ENCODE data around the gene COMMD2.
A peak's percentile ranks its signal among the peaks of the same experiment; 100 is the strongest.

Gene COMMD2

GRCh38 chr3:149752051-149752787 is at the start of gene COMMD2:
Gene COMMD2 (minus strand): TSS chr3:149752489. CDS start chr3:149752444, 45 bp downstream.
- peak; percentile 68 to 69 for DNase-seq

- no peak for DNase-seq
These were observed 49.4 kb upstream of the COMMD2 start for GRCh38 chr3:149801639-149802038.

- no peak for DNase-seq
These were observed 48.9 kb upstream of the COMMD2 start for GRCh38 chr3:149801195-149801594.

GRCh38 chr3:149800693-149801092 is 48.4 kb upstream of the COMMD2 start:
- no peak for DNase-seq

GRCh38 chr3:149796026-149796425 is 43.7 kb upstream of the COMMD2 start:
- DNase-seq: no peak

DNA sequence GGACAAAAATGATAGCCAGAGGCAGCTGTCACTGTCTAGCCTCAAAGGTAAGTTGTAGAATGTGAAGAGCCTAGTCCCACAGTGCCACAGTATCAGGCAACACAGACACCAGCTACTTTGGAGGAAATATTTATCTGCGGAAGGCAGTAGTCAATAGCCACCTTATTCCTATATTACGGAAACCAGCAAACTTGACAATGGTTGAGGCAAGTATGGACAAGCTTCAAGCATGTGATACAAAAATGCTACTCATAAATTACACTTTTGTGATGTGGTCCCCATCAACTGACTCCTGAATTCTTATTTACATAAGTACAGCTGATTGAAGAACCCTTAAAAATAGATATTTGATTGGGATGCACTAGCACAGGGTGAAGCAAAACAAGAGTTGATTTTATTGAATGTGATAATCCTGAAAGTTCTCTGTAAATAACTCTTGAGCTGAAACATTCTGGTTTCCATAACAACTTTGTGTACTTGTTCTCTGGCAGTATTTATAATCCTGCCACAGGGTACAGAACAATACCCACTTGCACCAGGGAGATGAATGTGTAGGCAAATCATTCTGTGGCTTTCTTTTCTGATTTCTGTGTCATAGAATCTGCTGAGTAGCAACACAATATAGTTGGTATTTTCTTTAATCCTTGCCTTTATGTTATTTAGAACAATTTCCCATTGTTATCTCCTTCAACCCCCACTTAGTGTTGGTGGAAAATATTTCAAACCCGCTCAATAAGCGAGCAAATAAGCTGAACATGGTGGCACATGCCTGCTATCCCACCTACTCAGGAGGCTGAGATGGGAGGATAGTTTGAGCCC is 40.4 kb upstream of the COMMD2 start, which contains the start of gene ANKUB1:
Gene ANKUB1, minus strand, starts transcription at position 103 of the 819 bp plus-strand sequence. CDS start 188 bp downstream, outside the sequence.
- no peak for DNase-seq

DNA sequence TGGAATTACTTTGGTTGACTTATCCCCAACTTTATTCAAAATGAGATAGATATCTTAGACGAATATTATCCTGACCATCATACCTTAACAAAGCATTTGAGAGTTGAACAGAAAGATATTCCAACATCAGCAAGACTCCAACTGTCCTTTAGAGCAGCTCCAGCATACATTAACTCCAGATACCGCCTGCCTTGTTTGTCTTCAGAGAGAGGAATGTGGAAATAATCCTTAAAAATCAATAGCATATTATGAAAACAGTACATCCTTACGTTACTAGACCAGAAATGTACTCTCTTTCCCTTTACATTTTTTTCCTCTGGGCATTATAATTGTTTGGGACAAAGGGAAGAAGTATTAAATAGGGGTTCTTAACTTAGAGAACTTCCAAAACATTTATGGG is 38.4 kb upstream of the COMMD2 start:
- DNase-seq: no peak

DNA sequence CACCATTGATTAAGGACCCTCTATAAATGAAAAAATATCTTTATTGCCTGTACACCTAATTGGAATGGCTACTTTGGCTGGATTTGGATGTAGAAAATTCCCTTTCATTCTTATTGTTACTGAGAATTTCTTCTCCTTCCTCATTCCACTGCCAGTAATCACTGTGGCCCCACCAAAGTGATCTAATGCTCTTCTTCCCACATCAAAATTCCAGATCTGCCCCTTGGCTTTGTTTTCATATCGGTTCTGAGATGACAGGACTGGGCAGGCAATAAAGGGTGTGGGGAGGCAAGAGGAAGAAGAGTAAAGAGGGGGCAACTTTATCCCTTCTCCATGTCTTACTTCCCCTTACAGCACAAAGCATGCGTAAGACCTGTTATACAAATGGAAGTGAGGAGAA is 38.0 kb upstream of the COMMD2 start:
- no peak for DNase-seq

DNA sequence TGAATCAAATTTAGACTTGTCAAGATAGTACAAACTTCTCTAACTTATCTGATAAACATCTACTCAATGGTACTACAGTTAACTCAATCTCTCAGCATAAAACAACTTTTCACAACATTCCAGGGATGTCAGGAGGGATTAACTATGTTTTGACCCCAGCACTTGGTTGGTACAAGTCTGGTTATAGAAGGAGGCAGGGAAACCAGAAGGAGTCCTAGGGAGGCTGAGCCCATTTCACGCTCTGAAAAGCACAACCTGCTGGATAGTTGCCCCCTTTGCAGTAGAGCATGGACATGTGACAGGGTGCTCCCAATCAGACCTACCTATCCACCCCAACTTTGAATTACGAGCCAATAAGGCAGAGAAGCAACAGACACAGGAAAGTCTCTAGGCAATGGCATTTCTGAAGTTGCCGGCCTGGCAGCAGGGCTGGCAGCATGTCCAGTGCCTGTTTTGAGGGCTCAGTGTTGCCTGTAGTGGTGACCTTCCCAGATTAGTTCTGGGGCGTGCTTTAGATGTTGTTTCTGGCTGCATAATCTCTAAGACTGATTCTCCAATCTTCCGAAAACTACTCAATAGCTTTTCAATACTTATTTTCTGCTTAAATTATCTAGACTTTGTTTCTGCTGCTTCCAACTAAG is 31.9 kb upstream of the COMMD2 start:
- no peak for DNase-seq

GRCh38 chr3:149783576-149783975 is 31.3 kb upstream of the COMMD2 start:
- DNase-seq: no peak

DNA sequence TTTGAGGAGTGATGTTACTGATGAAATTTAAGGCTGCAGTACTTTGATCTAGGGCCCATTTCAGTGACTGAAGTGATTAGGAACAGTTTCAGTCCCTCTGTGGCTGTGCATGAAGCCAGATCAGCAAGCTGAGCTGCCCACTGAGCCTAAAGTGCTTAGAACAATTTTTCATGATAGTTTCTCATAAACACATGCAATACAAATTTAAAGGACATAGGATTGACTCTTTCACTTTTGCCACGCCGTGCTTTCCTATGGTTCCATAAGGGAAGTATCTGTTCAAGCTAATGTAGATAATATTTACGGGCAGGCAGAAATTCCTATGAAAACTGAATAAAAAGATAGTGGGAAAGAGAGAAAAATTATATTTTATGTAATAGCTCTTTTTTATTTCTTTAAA is 29.5 kb upstream of the COMMD2 start:
- no peak for DNase-seq

DNA sequence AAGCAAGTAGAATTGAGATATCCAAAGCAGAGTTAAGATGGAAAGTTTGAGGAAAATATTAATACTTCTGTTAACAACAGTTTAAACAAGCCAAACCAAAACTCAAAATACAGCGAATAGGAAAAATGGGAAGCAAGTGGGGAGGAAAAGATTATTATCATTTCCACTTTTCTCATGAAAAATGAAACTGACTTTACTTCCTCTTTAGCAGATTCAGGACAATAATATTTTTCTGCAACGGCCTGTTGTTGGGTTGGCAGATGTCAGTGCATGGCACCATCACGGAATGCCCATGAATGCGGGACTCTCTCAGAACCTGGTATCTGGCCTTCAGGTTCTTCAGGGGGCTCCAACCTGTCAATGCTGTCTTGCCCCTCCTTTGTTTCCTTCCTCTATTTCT is 28.9 kb upstream of the COMMD2 start:
- no peak for DNase-seq

- DNase-seq: no peak
These were observed 25.3 kb upstream of the COMMD2 start for GRCh38 chr3:149777414-149778214.

DNA sequence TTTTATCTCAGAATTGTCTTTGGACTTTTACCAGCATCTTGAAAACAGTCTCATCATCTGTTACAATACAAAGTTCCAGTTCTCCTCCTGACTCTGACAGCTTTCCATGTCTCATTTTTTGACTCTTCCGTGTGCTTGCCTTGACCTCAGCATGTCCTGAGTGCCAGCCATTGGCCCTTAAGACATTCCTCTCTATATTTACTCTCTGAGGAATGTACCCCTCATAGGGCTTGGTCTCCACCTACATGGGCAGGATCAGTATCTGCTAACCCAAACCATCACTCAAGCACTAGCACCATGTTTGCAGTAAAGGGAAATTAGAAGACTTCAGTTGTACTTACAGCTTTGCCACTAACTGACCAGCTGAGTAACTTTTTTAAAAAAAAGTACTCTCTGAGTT is 23.9 kb upstream of the COMMD2 start:
- DNase-seq: no peak

DNA sequence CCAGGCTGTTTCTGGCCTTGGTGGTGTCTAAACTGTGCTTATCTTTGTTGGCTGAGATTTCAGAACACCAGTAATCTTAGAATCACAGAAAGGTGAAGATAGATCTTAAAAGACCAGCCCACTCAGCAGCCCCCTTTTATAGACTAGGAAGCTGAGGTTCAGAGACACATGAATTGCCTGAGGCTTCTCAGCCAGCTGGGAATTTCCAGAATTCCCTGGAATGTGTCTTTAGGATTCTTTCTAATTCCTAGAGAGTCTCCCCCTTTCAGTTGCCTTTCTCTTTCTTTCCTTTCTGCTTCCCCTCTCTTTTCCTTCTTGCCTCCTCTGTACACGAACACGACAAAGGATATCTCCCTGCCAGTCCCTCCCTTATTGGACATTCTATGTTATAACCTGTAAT is 20.6 kb upstream of the COMMD2 start:
- no peak for DNase-seq

- peak in 1 of 2 experiments; percentile 14 for DNase-seq
These were observed 19.5 kb upstream of the COMMD2 start for GRCh38 chr3:149771652-149772271.

- DNase-seq: no peak
These were observed 18.0 kb upstream of the COMMD2 start for GRCh38 chr3:149770246-149770645.

DNA sequence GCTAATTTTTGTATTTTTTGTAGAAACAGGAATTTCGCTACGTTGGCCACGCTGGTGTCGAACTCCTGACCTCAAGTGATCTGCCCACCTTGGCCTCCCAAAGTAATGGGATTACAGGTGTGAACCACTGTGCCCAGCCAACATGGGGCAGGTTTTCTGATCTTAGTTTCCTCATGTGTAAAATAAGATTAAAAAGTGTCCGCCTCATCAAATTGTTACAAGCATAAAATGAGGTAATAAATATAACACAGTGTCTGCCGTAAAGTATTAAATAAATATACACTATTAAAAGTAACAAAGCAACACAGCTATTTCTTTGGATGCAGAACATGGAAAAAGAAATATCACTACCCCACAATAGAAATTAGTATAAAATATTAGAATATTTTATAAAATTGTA is 16.4 kb upstream of the COMMD2 start:
- no peak for DNase-seq

GRCh38 chr3:149767720-149768119 is 15.4 kb upstream of the COMMD2 start:
- no peak for DNase-seq

- DNase-seq: no peak
These were observed 13.6 kb upstream of the COMMD2 start for GRCh38 chr3:149765762-149766334.

GRCh38 chr3:149764302-149764701 is 12.0 kb upstream of the COMMD2 start:
- DNase-seq: no peak
